Activated T-cell treated with anti-CD3 and anti-CD28 coated beads for 1 hour (primary cell): ENCODE data around the gene ARMH2.

ENCODE experiments used
- DNase-seq: peaks from one replicate; pipeline ENCODE4 v3.0.0-alpha.2; 2020; ENCODE audit warnings: low read depth

ARMH2 gene

GRCh38 chr6:24798740-24799540 lies at the start of gene ARMH2:
Gene ARMH2 (minus strand): TSS chr6:24798917. CDS start chr6:24798857, 60 bp downstream.
- no peak for DNase-seq

GRCh38 chr6:24848461-24848860 lies 49.7 kb upstream of the ARMH2 start:
- DNase-seq, result no peak

DNA sequence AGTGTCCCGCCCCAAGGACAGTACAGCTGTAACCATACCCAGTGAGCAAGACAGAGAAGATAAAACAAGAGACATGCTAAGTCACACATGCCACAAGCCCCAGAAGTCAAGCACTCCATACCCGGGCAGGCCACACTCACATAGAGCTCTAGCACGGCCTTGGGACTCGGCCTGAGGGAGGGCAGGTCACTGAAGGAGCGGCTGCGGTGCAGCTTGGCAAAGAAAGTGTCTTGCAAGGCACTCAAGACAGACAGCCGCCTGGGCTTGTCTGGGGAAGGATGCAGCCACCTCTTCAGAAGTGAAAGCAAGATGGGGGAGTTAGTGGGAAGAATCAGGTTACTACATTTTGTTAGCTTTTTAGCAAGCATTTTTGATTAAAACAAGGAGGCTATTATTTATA lies 48.7 kb upstream of the ARMH2 start:
- no peak for DNase-seq

GRCh38 chr6:24845578-24845977 lies 46.9 kb upstream of the ARMH2 start:
- DNase-seq, result no peak

DNA sequence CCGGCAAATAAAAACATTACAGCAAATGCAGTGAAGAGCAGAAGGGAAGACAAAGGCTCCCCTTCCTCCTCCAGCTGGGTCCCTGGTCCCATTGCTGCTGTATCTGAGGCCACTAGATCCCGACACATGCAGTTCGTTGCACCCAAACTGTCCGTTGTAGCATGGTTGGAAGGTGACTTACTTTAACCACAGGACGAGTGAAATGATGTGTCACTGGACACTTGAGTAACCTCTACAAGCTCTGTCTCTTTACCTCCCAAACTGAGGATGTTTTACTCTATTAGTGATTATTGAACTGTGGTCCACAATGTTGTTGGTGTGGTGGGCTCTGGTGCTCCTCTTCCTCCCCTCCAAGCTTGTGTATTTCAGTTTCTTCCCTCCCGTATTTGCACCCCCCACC lies 46.2 kb upstream of the ARMH2 start:
- no peak for DNase-seq

GRCh38 chr6:24844061-24844460 lies 45.3 kb upstream of the ARMH2 start:
- no peak for DNase-seq

- DNase-seq, result no peak
Measured at GRCh38 chr6:24840187-24840586, 41.5 kb upstream of the ARMH2 start.

DNA sequence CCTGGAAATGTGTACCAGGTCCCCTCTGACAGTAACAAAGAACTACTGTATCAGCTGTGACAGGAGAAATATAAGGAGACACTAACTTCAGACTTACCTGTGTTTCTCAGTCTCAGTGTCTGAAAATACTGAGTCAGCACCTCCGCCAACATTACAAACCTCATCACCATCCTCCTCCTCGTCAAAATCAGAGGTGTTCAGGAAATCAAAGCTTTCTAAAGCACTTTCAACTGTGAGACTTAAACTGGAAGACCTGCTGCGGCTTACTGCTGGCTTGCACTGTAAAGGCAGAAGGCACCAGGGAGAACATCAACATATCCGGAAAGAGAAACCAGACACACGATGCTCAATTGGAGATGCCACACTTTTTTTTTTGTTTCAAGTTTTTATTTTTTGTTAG lies 40.3 kb upstream of the ARMH2 start:
- no peak for DNase-seq

GRCh38 chr6:24838081-24838480 lies 39.4 kb upstream of the ARMH2 start:
- DNase-seq, result no peak

GRCh38 chr6:24836109-24836508 lies 37.4 kb upstream of the ARMH2 start:
- no peak for DNase-seq

DNA sequence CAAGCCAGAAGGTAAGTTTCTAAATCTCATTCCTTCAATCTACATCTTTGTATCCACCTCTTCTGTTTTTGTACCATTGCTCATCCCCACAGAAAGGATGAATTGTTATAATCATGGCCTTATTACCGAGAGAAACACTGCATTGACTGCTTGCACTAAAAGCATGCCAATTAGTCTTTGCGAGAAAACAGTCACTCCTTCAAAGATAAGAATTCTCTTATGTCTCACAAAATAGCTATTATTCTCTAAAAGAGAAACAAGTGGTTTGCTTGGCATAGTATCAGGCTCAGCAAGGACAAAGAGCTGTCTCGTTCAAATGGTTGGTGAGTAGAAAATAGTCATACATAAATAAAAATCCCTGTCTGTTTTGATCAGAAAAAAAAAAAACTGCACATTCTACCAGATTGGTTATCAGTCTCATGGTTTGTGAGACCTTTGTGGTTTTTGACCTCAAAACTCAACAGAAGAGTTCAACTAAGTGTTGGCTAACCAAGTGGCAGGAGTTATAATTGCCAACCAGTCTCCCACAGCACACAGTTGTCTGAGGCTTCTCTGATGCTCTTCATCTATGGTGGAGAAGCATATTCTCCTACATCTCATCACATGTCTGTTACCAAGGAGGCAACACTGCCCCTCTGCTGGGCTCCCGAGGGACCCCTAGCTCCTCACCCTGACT lies 35.1 kb upstream of the ARMH2 start:
- DNase-seq, result no peak

DNA sequence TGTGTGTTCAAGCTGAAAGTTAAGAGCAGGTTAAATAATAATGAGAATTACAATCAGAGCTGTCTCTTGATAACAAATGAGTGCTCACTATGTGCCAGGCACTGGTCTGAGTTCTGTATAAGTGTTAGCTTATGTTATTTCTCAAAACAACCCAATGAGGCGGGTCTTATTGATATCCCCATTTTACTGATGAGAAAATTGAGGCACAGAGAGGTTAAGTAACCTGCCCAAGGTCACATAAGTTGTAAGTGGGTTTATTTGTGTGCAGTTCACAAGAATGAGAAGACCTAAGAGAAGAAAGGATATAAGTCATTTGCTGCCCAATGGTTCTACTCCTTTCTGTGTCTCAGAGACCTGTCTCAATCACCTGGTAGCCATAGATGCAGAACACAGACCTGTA lies 34.1 kb upstream of the ARMH2 start:
- no peak for DNase-seq

DNA sequence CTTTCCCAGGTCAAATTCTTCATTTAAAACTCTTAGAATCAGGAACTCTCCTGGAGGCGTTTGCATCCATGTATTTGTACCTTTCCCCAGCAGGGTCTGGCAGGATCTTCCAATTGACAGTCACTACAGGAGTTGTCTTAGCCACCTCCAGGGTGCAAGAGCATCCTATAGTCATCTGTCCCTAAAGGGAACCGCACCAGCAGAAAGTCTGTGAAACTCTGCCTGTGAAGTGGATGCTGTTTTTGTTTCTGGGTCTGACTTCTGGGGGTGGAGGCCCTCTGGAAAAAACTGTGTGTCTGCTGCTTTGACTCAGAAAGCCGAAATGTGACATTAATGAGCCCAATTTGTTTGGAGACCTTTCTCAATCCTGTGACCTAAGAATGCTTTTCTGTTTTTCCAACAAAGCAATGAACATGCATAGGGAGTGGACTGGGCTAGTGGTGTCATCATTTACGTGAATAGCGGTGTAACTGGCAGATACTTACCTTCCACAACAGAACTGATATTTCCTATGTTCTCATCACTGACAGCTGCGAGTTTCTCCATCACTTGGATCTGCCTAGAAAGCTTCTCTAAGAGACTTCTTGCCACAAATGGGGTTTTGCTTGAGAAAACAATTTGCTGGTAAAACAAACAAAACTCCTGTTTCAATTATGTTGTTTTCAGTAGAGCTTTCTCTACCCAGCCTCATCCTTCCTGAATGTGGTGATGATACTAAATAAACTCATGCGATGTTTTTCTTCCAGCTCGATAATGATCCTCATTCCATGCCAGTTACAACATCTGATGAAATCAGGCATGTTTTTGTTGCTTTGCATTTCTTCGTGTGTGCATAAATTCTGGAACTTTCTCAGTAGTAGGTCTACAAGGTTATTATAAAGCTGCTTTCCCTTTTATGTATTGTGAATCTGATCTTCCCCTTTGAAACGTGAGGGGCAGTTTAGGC lies 33.3 kb upstream of the ARMH2 start:
- no peak for DNase-seq

GRCh38 chr6:24829657-24830056 lies 30.9 kb upstream of the ARMH2 start:
- no peak for DNase-seq

- no peak for DNase-seq
Measured at GRCh38 chr6:24827970-24828369, 29.3 kb upstream of the ARMH2 start.

DNA sequence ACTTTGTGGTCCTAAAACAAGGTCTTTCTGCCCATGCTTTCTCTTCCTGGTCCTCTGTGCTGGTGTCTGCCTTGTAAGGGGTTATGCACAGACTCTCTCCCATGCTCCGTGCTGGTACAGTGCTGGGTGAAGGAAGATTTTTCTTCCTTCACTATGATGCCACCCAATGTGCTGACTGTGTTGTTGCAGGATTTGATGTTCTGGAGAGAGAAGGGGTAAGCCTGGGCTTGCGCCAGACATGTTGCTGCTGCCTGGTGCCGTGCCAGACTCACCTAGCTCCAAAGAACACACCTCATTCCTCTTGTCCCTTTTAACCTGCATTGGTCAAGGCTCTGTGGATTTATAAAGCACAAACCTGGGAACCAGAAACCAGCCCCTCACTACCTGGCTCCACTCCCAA lies 28.4 kb upstream of the ARMH2 start:
- DNase-seq, result no peak

- no peak for DNase-seq
Measured at GRCh38 chr6:24825130-24825630, 26.5 kb upstream of the ARMH2 start.

DNA sequence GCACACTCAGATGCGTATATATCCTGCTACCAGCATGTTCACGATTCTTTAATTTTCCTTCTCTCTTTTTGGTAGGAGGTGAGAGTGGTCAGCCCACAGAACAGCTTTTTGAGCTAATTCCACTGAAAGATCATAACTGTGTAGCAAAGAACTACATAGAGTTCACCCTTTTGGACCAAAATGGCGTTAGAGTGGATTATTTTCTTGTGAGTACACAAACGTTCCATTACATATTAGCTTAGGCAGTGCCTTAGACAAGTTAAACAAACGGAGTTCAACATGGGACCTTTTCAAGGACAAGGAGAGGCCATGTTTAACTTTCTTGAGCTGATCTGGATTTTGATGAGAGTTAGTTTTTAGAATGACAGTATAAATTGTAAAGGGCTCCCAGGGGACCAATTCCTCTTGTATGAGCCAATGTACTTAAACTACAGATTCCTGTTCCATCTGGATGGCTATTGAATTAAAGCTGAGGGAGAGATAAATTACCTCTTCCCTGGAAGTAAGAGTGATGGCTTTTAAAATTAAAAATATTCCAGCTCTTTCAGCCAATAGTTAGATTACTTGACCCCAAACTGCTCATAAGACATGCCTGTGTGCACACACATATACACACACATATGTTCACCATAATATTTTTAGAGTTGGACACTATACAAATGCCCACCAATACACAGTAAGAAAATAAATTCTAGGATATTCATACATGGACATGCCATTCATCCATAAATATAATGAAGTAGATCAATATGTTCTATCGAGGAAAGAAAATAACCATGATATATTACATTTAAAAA lies 25.6 kb upstream of the ARMH2 start:
- DNase-seq, result no peak

GRCh38 chr6:24823185-24823584 lies 24.5 kb upstream of the ARMH2 start:
- no peak for DNase-seq

GRCh38 chr6:24822696-24823095 lies 24.0 kb upstream of the ARMH2 start:
- no peak for DNase-seq

GRCh38 chr6:24821860-24822444 lies 23.2 kb upstream of the ARMH2 start:
- DNase-seq, result no peak
